HepG2 (cell line): ENCODE measurements around the gene HES2. TPM values are rescaled to one million over a fixed set of nuclear protein-coding genes. Genes with fewer than 3 reads are reported as not detected.
A peak's percentile ranks its signal among the peaks of the same experiment; 100 is the strongest.

ENCODE experiments used
- CBFB ChIP-seq: sonication (generic); formaldehyde crosslinking; IDR thresholded peaks from 2 replicates; pipeline ENCODE4 v1.4.0; 2020; ENCODE audit warnings: missing genetic modification reagents
- CCDC6 ChIP-seq: sonication (generic); formaldehyde crosslinking; IDR thresholded peaks from 2 replicates; pipeline ENCODE4 v1.8.1; 2022; ENCODE audit warnings: mild to moderate bottlenecking, missing genetic modification reagents, moderate library complexity
- DMAP1 ChIP-seq: IDR thresholded peaks from 2 replicates; pipeline ENCODE4 v1.6.1; 2016
- ESRRA ChIP-seq: sonication (generic); formaldehyde crosslinking; IDR thresholded peaks from 2 replicates; pipeline ENCODE4 v1.5.1; 2020; ENCODE audit warnings: mild to moderate bottlenecking, low read depth, missing genetic modification reagents
- KDM3A ChIP-seq: IDR thresholded peaks from 2 replicates; pipeline ENCODE4 v1.6.1; 2018; ENCODE audit warnings: low read depth, missing compliant biosample characterization
- MATR3 ChIP-seq: sonication (generic); formaldehyde crosslinking; IDR thresholded peaks from 2 replicates; pipeline ENCODE4 v1.4.0; 2020; ENCODE audit warnings: missing genetic modification reagents
- MEF2D ChIP-seq: sonication (generic); formaldehyde crosslinking; IDR thresholded peaks from 2 replicates; pipeline ENCODE4 v1.5.1; 2020; ENCODE audit warnings: mild to moderate bottlenecking, missing genetic modification reagents
- MZF1 ChIP-seq: sonication (generic); formaldehyde crosslinking; IDR thresholded peaks from 2 replicates; pipeline ENCODE4 v1.8.1; 2023; ENCODE audit warnings: mild to moderate bottlenecking, missing genetic modification reagents, borderline replicate concordance
- NFKB2 ChIP-seq: sonication (generic); formaldehyde crosslinking; IDR thresholded peaks from 2 replicates; pipeline ENCODE4 v1.4.0; 2020; ENCODE audit warnings: missing genetic modification reagents, borderline replicate concordance
- PAWR ChIP-seq: sonication (generic); formaldehyde crosslinking; IDR thresholded peaks from 2 replicates; pipeline ENCODE4 v1.4.0; 2020; ENCODE audit warnings: missing genetic modification reagents, mild to moderate bottlenecking, borderline replicate concordance
- PHF8 ChIP-seq: sonication (generic); formaldehyde crosslinking; IDR thresholded peaks from 2 replicates; pipeline ENCODE4 v1.5.0; 2020; ENCODE audit warnings: missing genetic modification reagents
- RAD51 ChIP-seq: fragments of 450-650 bp; IDR thresholded peaks from 2 replicates; pipeline ENCODE4 v1.6.1; 2016; ENCODE audit warnings: borderline replicate concordance
- SOX13 ChIP-seq, 3 experiments: fragments of 450-650 bp in 1 of 3; sonication (generic) in 1 of 3; formaldehyde crosslinking in 1 of 3; IDR thresholded peaks in 2 of 3; conservative IDR thresholded peaks in 1 of 3; 2 replicates each; pipeline versions ENCODE4 v1.5.0 to v1.6.1; 2016 to 2020; ENCODE audit warnings: antibody characterized with exemption in 1 of 3, mild to moderate bottlenecking in 1 of 3, missing compliant biosample characterization in 1 of 3, missing genetic modification reagents in 1 of 3, moderate library complexity in 1 of 3
- U2AF1 ChIP-seq: fragments of 200-400 bp; formaldehyde crosslinking; optimal IDR thresholded peaks from 2 replicates; pipeline ENCODE3; 2017; ENCODE audit warnings: mild to moderate bottlenecking, low read depth, low read length
- ZBTB10 ChIP-seq: sonication (generic); formaldehyde crosslinking; IDR thresholded peaks from 2 replicates; pipeline ENCODE4 v1.4.0; 2020; ENCODE audit warnings: missing genetic modification reagents, borderline replicate concordance
- ZBTB38 ChIP-seq: sonication (generic); formaldehyde crosslinking; IDR thresholded peaks from 2 replicates; pipeline ENCODE4 v1.5.1; 2020; ENCODE audit warnings: mild to moderate bottlenecking, missing genetic modification reagents
- ZBTB49 ChIP-seq: sonication (generic); formaldehyde crosslinking; IDR thresholded peaks from 2 replicates; pipeline ENCODE4 v1.4.0; 2020; ENCODE audit warnings: missing genetic modification reagents, borderline replicate concordance
- ZNF207 ChIP-seq: fragments of 450-650 bp; IDR thresholded peaks from 2 replicates; pipeline ENCODE4 v1.6.1; 2016; ENCODE audit warnings: antibody characterized with exemption, borderline replicate concordance
- ZNF253 ChIP-seq: sonication (generic); formaldehyde crosslinking; IDR thresholded peaks from 2 replicates; pipeline ENCODE4 v1.8.0; 2022; ENCODE audit warnings: mild to moderate bottlenecking, missing genetic modification reagents, borderline replicate concordance
- ZNF275 ChIP-seq: sonication (generic); formaldehyde crosslinking; IDR thresholded peaks from 2 replicates; pipeline ENCODE4 v1.8.0; 2022; ENCODE audit warnings: missing genetic modification reagents, mild to moderate bottlenecking, inconsistent platforms, borderline replicate concordance
- ZNF556 ChIP-seq: sonication (generic); formaldehyde crosslinking; IDR thresholded peaks from 2 replicates; pipeline ENCODE4 v1.4.0; 2020; ENCODE audit warnings: mild to moderate bottlenecking, missing genetic modification reagents, borderline replicate concordance
- ZNF616 ChIP-seq: sonication (generic); formaldehyde crosslinking; IDR thresholded peaks from 2 replicates; pipeline ENCODE4 v1.5.0; 2020; ENCODE audit warnings: low read depth, mild to moderate bottlenecking, missing genetic modification reagents
- ZNF678 ChIP-seq: sonication (generic); formaldehyde crosslinking; IDR thresholded peaks from 2 replicates; pipeline ENCODE4 v1.4.0; 2020; ENCODE audit warnings: mild to moderate bottlenecking, missing genetic modification reagents
- polyA plus RNA-seq, 8 experiments: library from polyadenylated mRNA; depleted of rRNA in 3 of 8; stranded (reverse) in 7 of 8; unstranded in 1 of 8; fragments of >200 nt; fragmentation: Illumina TruSeq in 4 of 8; extraction: Trizol in 4 of 8; gene quantifications; 2 replicates each; pipeline versions ENCODE4 v1.2.1 to v1.2.3, GENCODE V29; 2011 to 2016; ENCODE audit warnings: low read depth in 4 of 8, missing spikeins in 1 of 8, mixed read lengths in 1 of 8; ENCODE audit not compliant: insufficient read depth in 1 of 8
- total RNA-seq, 5 experiments: library from RNA; depleted of rRNA; stranded (reverse); fragments of >200 nt; fragmentation: Illumina TruSeq; extraction: Trizol; gene quantifications; 2 replicates each; pipeline ENCODE4 v1.2.3, GENCODE V29; 2016; ENCODE audit warnings: low read depth in 1 of 5

HES2 gene
- total and polyA plus RNA-seq, 2 of the 13 experiments (the other 11 are each of a cell fraction or from before 2014, with no cell fraction given): 0.11 to 0.17 TPM

- TF ChIP-seq ZBTB10 (CRISPR knock-in tag): no peak; the same call in 1 of the 2 replicates
- TF ChIP-seq ZNF678: no peak
- peak; percentile 60; the same call in 1 of the 2 replicates for TF ChIP-seq ZBTB38 (CRISPR knock-in tag)
- TF ChIP-seq ZBTB49: no peak
- TF ChIP-seq CCDC6 (CRISPR knock-in tag): no peak
- TF ChIP-seq MATR3 (CRISPR knock-in tag): no peak
- TF ChIP-seq ESRRA (CRISPR knock-in tag): no peak
- no peak for TF ChIP-seq CBFB
- TF ChIP-seq ZNF253 (CRISPR knock-in tag): no peak
- TF ChIP-seq DMAP1 (CRISPR knock-in tag): no peak
- TF ChIP-seq KDM3A: no peak
- no peak for TF ChIP-seq RAD51
- peak; percentile 19; the same call in 1 of the 2 replicates for TF ChIP-seq NFKB2 (CRISPR knock-in tag)
- TF ChIP-seq MEF2D: peak; percentile 15; the same call in 1 of the 2 replicates
- no peak for TF ChIP-seq PHF8 (CRISPR knock-in tag)
- no peak for TF ChIP-seq MZF1
- 0 out of 2 replicates have a peak, but pooled peaks have one; percentile 76 for TF ChIP-seq ZNF556
- no peak for TF ChIP-seq SOX13 (IDR thresholded peaks at IDR 0.05)
- TF ChIP-seq SOX13 (CRISPR knock-in tag; conservative IDR thresholded peaks at IDR 0.05 in 1 of 2, IDR thresholded peaks at IDR 0.05 in 1 of 2): peak in 1 of 2 experiments; percentile 39; a peak in 1 of 4 replicates
- no peak; the same call in 1 of the 2 replicates for TF ChIP-seq PAWR (CRISPR knock-in tag)
- TF ChIP-seq ZNF207: no peak
- TF ChIP-seq ZNF616 (CRISPR knock-in tag): no peak
- 0 out of 2 replicates have a peak, but pooled peaks have one; percentile 67 for TF ChIP-seq ZNF275
- TF ChIP-seq U2AF1: no peak
Measured at GRCh38 chr1:6447818-6448748, 28.4 kb upstream of the HES2 start (continued).
